GM19239 (cell line): ENCODE results near the gene LRRC57.

Experiments used
- DNase-seq: peaks from one replicate; pipeline ENCODE4 v3.0.0; 2011; ENCODE audit warnings: low spot score; ENCODE audit not compliant: insufficient read length
- FAIRE-seq: peaks from 2 replicates; lab custom pipeline; 2011; peaks lifted over from hg19 to GRCh38; lab: Jason Lieb, UNC

Gene LRRC57

GRCh38 chr15:42548249-42549031 is at the start of gene LRRC57, which contains the start of gene HAUS2:
LRRC57 (minus strand) TSS chr15:42548793; CDS start chr15:42548434, 359 bp downstream.
HAUS2 (plus strand) TSS chr15:42548838; CDS start chr15:42548873, 35 bp downstream.
- peak; percentile 80 for FAIRE-seq
- peak; percentile 94 for DNase-seq

GRCh38 chr15:42595626-42596240 is 47.1 kb upstream of the LRRC57 start:
- FAIRE-seq = no peak
- DNase-seq = no peak

GRCh38 chr15:42594095-42594494 is 45.5 kb upstream of the LRRC57 start:
- DNase-seq (no peak), FAIRE-seq (no peak)

GRCh38 chr15:42593143-42593542 is 44.5 kb upstream of the LRRC57 start:
- DNase-seq (no peak), FAIRE-seq (no peak)

GRCh38 chr15:42592716-42593115 is 44.1 kb upstream of the LRRC57 start:
- no peak for FAIRE-seq
- DNase-seq = no peak

- DNase-seq (no peak), FAIRE-seq (no peak)
These were observed 42.8 kb upstream of the LRRC57 start for GRCh38 chr15:42591238-42591934.

GRCh38 chr15:42590619-42591237 is 42.1 kb upstream of the LRRC57 start:
- FAIRE-seq = no peak
- no peak for DNase-seq

- no peak for DNase-seq
- no peak for FAIRE-seq
These were observed 35.6 kb upstream of the LRRC57 start for GRCh38 chr15:42584031-42584765.

GRCh38 chr15:42582569-42583375 is 34.2 kb upstream of the LRRC57 start:
- FAIRE-seq = no peak

GRCh38 chr15:42581272-42581730 is 32.7 kb upstream of the LRRC57 start:
- FAIRE-seq (peak; percentile 59), DNase-seq (peak; percentile 59)

More at GRCh38 chr15:42582569-42583375, 34.2 kb upstream of the LRRC57 start:
- no peak for DNase-seq

GRCh38 chr15:42578984-42579537 is 30.5 kb upstream of the LRRC57 start:
- no peak for DNase-seq

GRCh38 chr15:42577514-42578031 is 29.0 kb upstream of the LRRC57 start:
- FAIRE-seq (no peak), DNase-seq (no peak)

More at GRCh38 chr15:42578984-42579537, 30.5 kb upstream of the LRRC57 start:
- FAIRE-seq = no peak

- peak; percentile 31 for FAIRE-seq
- no peak for DNase-seq
These were observed 28.2 kb upstream of the LRRC57 start for GRCh38 chr15:42576776-42577175.

- FAIRE-seq = no peak
- DNase-seq = no peak
These were observed 27.5 kb upstream of the LRRC57 start for GRCh38 chr15:42576040-42576594.

- DNase-seq = peak; percentile 89
- FAIRE-seq = peak; percentile 86
These were observed 26.8 kb upstream of the LRRC57 start, which contains the start of gene STARD9 for GRCh38 chr15:42575188-42576039. STARD9 (plus strand) TSS chr15:42575606; CDS start chr15:42575716, 110 bp downstream.

GRCh38 chr15:42558739-42559138 is 10.1 kb upstream of the LRRC57 start:
- FAIRE-seq = no peak

More at GRCh38 chr15:42558739-42559138, 10.1 kb upstream of the LRRC57 start:
- no peak for DNase-seq
